ENCODE data around the gene LILRB3.
"Not testable (repeated sequence)": the region's sequence is repeated elsewhere in the genome, so short reads cannot be mapped to it uniquely, and the experiment has no call there.

Gene LILRB3

GRCh38 chr19:54222474-54223276 is at the start of gene LILRB3:
Gene LILRB3, minus strand, starts transcription at chr19:54223007. Its CDS starts 31 bp downstream, at chr19:54222976.
- not testable (repeated sequence) for H3K4me1 ChIP-seq (ENCODE audit: control insufficient read depth, insufficient read depth, low read length); H3K9ac ChIP-seq (ENCODE audit: low read length in 2 of 2); H3K27ac ChIP-seq (ENCODE audit: low read length); H3K9me3 ChIP-seq (ENCODE audit: control insufficient read depth in 2 of 2, low read length in 2 of 2); H3K4me3 ChIP-seq (ENCODE audit: low read length in 2 of 2); H3K36me3 ChIP-seq (ENCODE audit: control insufficient read depth in 2 of 2, insufficient read depth in 2 of 2, low read length in 2 of 2)
- peaks cover 0 to 12% of the 10 kb centered on the region in 2 donors for H3K27me3 ChIP-seq (ENCODE audit: control insufficient read depth in 1 of 2, insufficient read depth in 2 of 2, low read length in 2 of 2)

- not testable (repeated sequence) for H3K9ac ChIP-seq (ENCODE audit: low read length in 2 of 2); H3K4me1 ChIP-seq (ENCODE audit: control insufficient read depth, insufficient read depth, low read length); H3K27me3 ChIP-seq (ENCODE audit: control insufficient read depth in 1 of 2, insufficient read depth in 2 of 2, low read length in 2 of 2); H3K9me3 ChIP-seq (ENCODE audit: control insufficient read depth in 2 of 2, low read length in 2 of 2); H3K36me3 ChIP-seq (ENCODE audit: control insufficient read depth in 2 of 2, insufficient read depth in 2 of 2, low read length in 2 of 2); H3K27ac ChIP-seq (ENCODE audit: low read length); H3K4me3 ChIP-seq (ENCODE audit: low read length in 2 of 2)
Measured at GRCh38 chr19:54272181-54272580, 49.4 kb upstream of the LILRB3 start.

DNA sequence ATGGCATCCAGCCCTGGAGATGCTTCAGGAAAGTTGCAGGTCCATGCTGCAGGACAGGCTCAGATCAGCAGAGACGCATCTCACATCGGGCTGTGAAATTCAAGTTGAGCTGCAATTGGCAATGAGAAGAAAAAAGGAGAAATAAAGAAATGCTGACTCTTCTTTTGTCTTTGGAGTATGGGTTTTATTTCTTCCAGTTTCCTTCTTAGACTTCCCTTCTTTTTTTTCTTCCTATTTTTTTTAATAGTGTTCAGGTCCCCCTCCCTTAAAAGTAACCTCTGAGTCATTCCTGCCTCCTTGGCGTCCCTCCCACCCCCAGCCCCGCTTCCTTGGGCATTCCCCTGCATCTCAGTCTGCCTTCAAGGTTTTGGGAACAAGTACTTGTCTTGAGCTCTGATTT is 48.8 kb upstream of the LILRB3 start:
- H3K9ac ChIP-seq (ENCODE audit: low read length in 2 of 2); H3K9me3 ChIP-seq (ENCODE audit: control insufficient read depth in 2 of 2, low read length in 2 of 2); H3K4me3 ChIP-seq (ENCODE audit: low read length in 2 of 2); H3K27me3 ChIP-seq (ENCODE audit: control insufficient read depth in 1 of 2, insufficient read depth in 2 of 2, low read length in 2 of 2); H3K4me1 ChIP-seq (ENCODE audit: control insufficient read depth, insufficient read depth, low read length); H3K27ac ChIP-seq (ENCODE audit: low read length); H3K36me3 ChIP-seq (ENCODE audit: control insufficient read depth in 2 of 2, insufficient read depth in 2 of 2, low read length in 2 of 2): not testable (repeated sequence)

DNA sequence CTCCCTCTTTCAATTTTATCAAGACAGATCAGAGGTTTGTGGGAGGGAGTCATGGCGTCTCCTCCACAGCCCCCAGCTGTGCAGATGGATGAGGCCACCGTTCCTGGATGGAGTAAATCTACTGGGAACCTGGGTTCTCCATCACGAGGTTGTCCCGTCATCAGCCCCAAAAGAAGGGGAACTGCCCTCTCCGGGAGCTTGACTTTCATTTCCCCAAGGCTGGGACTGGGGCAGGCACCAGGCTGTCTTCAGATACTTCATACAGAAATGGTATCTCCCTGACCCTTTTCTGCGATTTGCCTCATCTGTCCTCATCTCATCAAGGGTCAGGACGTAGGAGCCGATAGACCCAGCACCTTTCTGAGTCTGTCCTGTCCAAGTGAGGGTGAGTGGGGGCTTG is 48.3 kb upstream of the LILRB3 start:
- no peak overlapping the region for H3K27ac ChIP-seq (ENCODE audit: low read length)

DNA sequence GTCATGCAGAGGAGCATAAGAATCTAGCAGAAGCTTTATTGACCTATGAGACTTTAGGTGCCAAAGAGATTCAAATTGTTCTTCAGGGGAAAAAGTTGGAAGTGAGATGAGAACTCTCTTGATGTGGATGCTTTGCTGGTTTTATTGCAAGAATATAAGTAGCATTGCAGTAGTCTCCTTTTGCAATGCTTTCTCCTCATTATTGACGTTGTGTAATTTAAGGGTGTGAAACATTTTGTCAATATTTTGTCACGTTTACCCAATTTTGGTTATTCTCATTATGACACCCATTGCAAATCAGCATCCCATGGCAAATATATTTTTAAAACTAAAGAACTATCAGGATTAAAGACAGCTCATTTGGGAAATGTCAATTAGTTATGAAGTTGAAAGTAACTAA is 46.1 kb upstream of the LILRB3 start:
- H3K4me1 ChIP-seq (ENCODE audit: control insufficient read depth, insufficient read depth, low read length), result no peaks in the 10 kb centered on the region
- no peak overlapping the region for H3K4me3 ChIP-seq (ENCODE audit: low read length in 2 of 2)
- H3K9me3 ChIP-seq (ENCODE audit: control insufficient read depth in 2 of 2, low read length in 2 of 2), result no peaks in the 10 kb centered on the region
- H3K27me3 ChIP-seq (ENCODE audit: control insufficient read depth in 1 of 2, insufficient read depth in 2 of 2, low read length in 2 of 2), result peaks cover 0 to 5% of the 10 kb centered on the region in 2 donors
- no peaks in the 10 kb centered on the region for H3K36me3 ChIP-seq (ENCODE audit: control insufficient read depth in 2 of 2, insufficient read depth in 2 of 2, low read length in 2 of 2)
- no peak overlapping the region for H3K9ac ChIP-seq (ENCODE audit: low read length in 2 of 2)
- no peak overlapping the region for H3K27ac ChIP-seq (ENCODE audit: low read length)

More for the DNA sequence above, 48.3 kb upstream of the LILRB3 start:
- Histone ChIP-seq H3K27me3 (ENCODE audit: control insufficient read depth in 1 of 2, insufficient read depth in 2 of 2, low read length in 2 of 2) (peaks cover 0 to 3% of the 10 kb centered on the region in 2 donors), H3K36me3 (ENCODE audit: control insufficient read depth in 2 of 2, insufficient read depth in 2 of 2, low read length in 2 of 2) (no peaks in the 10 kb centered on the region), H3K9ac (ENCODE audit: low read length in 2 of 2) (no peak overlapping the region), H3K4me3 (ENCODE audit: low read length in 2 of 2) (no peak overlapping the region), H3K4me1 (ENCODE audit: control insufficient read depth, insufficient read depth, low read length) (no peaks in the 10 kb centered on the region), H3K9me3 (ENCODE audit: control insufficient read depth in 2 of 2, low read length in 2 of 2) (no peaks in the 10 kb centered on the region)

- Histone ChIP-seq H3K9me3 (ENCODE audit: control insufficient read depth in 2 of 2, low read length in 2 of 2) (no peaks in the 10 kb centered on the region), H3K27ac (ENCODE audit: low read length) (no peak overlapping the region), H3K4me1 (ENCODE audit: control insufficient read depth, insufficient read depth, low read length) (no peaks in the 10 kb centered on the region), H3K9ac (ENCODE audit: low read length in 2 of 2) (no peak overlapping the region), H3K27me3 (ENCODE audit: control insufficient read depth in 1 of 2, insufficient read depth in 2 of 2, low read length in 2 of 2) (peaks cover 0 to 8% of the 10 kb centered on the region in 2 donors), H3K4me3 (ENCODE audit: low read length in 2 of 2) (no peak overlapping the region), H3K36me3 (ENCODE audit: control insufficient read depth in 2 of 2, insufficient read depth in 2 of 2, low read length in 2 of 2) (no peaks in the 10 kb centered on the region)
Measured at GRCh38 chr19:54266133-54266532, 43.3 kb upstream of the LILRB3 start.

- Histone ChIP-seq H3K9me3 (ENCODE audit: control insufficient read depth in 2 of 2, low read length in 2 of 2) (no peaks in the 10 kb centered on the region), H3K9ac (ENCODE audit: low read length in 2 of 2) (no peak overlapping the region), H3K27ac (ENCODE audit: low read length) (no peak overlapping the region), H3K4me1 (ENCODE audit: control insufficient read depth, insufficient read depth, low read length) (no peaks in the 10 kb centered on the region), H3K36me3 (ENCODE audit: control insufficient read depth in 2 of 2, insufficient read depth in 2 of 2, low read length in 2 of 2) (no peaks in the 10 kb centered on the region), H3K4me3 (ENCODE audit: low read length in 2 of 2) (no peak overlapping the region), H3K27me3 (ENCODE audit: control insufficient read depth in 1 of 2, insufficient read depth in 2 of 2, low read length in 2 of 2) (peaks cover under 1 to 12% of the 10 kb centered on the region in 2 donors)
Measured at GRCh38 chr19:54262470-54262869, 39.7 kb upstream of the LILRB3 start.

GRCh38 chr19:54262066-54262465 is 39.3 kb upstream of the LILRB3 start:
- Histone ChIP-seq H3K27ac (ENCODE audit: low read length) (no peak overlapping the region), H3K4me1 (ENCODE audit: control insufficient read depth, insufficient read depth, low read length) (no peaks in the 10 kb centered on the region), H3K36me3 (ENCODE audit: control insufficient read depth in 2 of 2, insufficient read depth in 2 of 2, low read length in 2 of 2) (no peaks in the 10 kb centered on the region), H3K4me3 (ENCODE audit: low read length in 2 of 2) (no peak overlapping the region), H3K27me3 (ENCODE audit: control insufficient read depth in 1 of 2, insufficient read depth in 2 of 2, low read length in 2 of 2) (peaks cover 4 to 13% of the 10 kb centered on the region in 2 donors), H3K9me3 (ENCODE audit: control insufficient read depth in 2 of 2, low read length in 2 of 2) (no peaks in the 10 kb centered on the region), H3K9ac (ENCODE audit: low read length in 2 of 2) (no peak overlapping the region)

DNA sequence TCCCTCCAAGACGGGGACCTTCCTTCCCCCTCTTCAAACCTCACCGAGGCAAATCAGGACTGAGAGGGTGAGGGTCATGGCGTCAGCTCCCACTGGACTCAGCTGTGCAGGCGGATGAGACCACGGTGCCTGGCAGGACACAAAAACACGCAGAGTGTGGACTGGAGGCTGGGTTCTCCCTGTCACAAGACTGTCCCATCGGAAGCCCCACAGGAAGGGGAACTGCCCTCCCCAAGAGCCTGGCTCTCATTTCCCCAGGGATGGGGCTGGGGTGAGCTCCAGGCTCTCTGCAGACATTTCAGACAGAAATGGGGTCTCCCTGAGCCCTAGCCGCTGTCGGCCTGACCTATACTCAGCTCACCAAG is 34.3 kb upstream of the LILRB3 start, which contains the start of gene LILRB5:
TSS of gene LILRB5 (minus strand) at position 158 of the 365 bp plus-strand sequence. CDS start at position 78, 80 bp downstream.
- Histone ChIP-seq H3K27ac (ENCODE audit: low read length) (no peak within 1 kb of the TSS), H3K9me3 (ENCODE audit: control insufficient read depth in 2 of 2, low read length in 2 of 2) (no peaks in the 10 kb centered on the region), H3K4me3 (ENCODE audit: low read length in 2 of 2) (no peak within 1 kb of the TSS), H3K9ac (ENCODE audit: low read length in 2 of 2) (no peak within 1 kb of the TSS), H3K27me3 (ENCODE audit: control insufficient read depth in 1 of 2, insufficient read depth in 2 of 2, low read length in 2 of 2) (peaks cover 29% of the 10 kb centered on the region in 2 donors), H3K36me3 (ENCODE audit: control insufficient read depth in 2 of 2, insufficient read depth in 2 of 2, low read length in 2 of 2) (no peaks in the 10 kb centered on the region), H3K4me1 (ENCODE audit: control insufficient read depth, insufficient read depth, low read length) (no peaks in the 10 kb centered on the region)

GRCh38 chr19:54256250-54257115 is 33.7 kb upstream of the LILRB3 start:
- Histone ChIP-seq H3K27me3 (ENCODE audit: control insufficient read depth in 1 of 2, insufficient read depth in 2 of 2, low read length in 2 of 2) (peaks cover 26 to 30% of the 10 kb centered on the region in 2 donors), H3K9ac (ENCODE audit: low read length in 2 of 2) (no peak overlapping the region), H3K9me3 (ENCODE audit: control insufficient read depth in 2 of 2, low read length in 2 of 2) (no peaks in the 10 kb centered on the region), H3K36me3 (ENCODE audit: control insufficient read depth in 2 of 2, insufficient read depth in 2 of 2, low read length in 2 of 2) (no peaks in the 10 kb centered on the region), H3K4me1 (ENCODE audit: control insufficient read depth, insufficient read depth, low read length) (no peaks in the 10 kb centered on the region), H3K4me3 (ENCODE audit: low read length in 2 of 2) (no peak overlapping the region), H3K27ac (ENCODE audit: low read length) (no peak overlapping the region)

All from stomach smooth muscle (tissue), 2 donors.